A549 (cell line): ENCODE measurements around the gene ORM1.

ENCODE experiments used
- CTCF ChIP-seq: fragments of >200 bp; sonication (Bioruptor Twin); formaldehyde crosslinking; IDR thresholded peaks from 3 replicates; pipeline ENCODE4 v1.5.1; 2016
- EHMT2 ChIP-seq: fragments of 200-600 bp; sonication (generic); IDR thresholded peaks from 2 replicates; pipeline ENCODE4 v1.6.1; 2016; ENCODE audit warnings: antibody characterized with exemption, low read depth, mild to moderate bottlenecking, moderate library complexity
- EP300 ChIP-seq, 2 experiments: fragments of >200 bp; sonication (Bioruptor Twin); formaldehyde crosslinking; IDR thresholded peaks; 2 replicates in 1 of 2; 3 replicates in 1 of 2; pipeline ENCODE4 v1.6.1; 2016 to 2017
- MAX ChIP-seq: IDR thresholded peaks from 2 replicates; pipeline ENCODE4 v1.6.1; 2012
- MAZ ChIP-seq: fragments of 150-350 bp; IDR thresholded peaks from 2 replicates; pipeline ENCODE4 v1.6.1; 2014; ENCODE audit warnings: antibody characterized with exemption, low read depth, low read length, borderline replicate concordance
- MYC ChIP-seq: IDR thresholded peaks from 2 replicates; pipeline ENCODE4 v1.6.1; 2012; ENCODE audit warnings: mild to moderate bottlenecking, inconsistent platforms, low read length, improper control_type of control experiment, borderline replicate concordance
- POLR2A ChIP-seq: IDR thresholded peaks from 2 replicates; pipeline ENCODE4 v1.6.1; 2012; ENCODE audit warnings: mild to moderate bottlenecking, low read length
- RAD21 ChIP-seq, 2 experiments: fragments of >200 bp in 1 of 2; sonication (Bioruptor Twin) in 1 of 2; formaldehyde crosslinking in 1 of 2; IDR thresholded peaks in 1 of 2; conservative IDR thresholded peaks in 1 of 2; 2 replicates in 1 of 2; 3 replicates in 1 of 2; pipeline ENCODE4 v1.6.1; 2012 to 2018; ENCODE audit warnings: inconsistent platforms in 1 of 2
- TP53 ChIP-seq: fragments of 250-450 bp; sonication (Bioruptor Pico); IDR thresholded peaks from 2 replicates; pipeline ENCODE4 v1.5.0; 2021; ENCODE audit warnings: mild to moderate bottlenecking, moderate library complexity
- ZFP36 ChIP-seq: fragments of 450-650 bp; IDR thresholded peaks from 2 replicates; pipeline ENCODE4 v1.6.1; 2014; ENCODE audit warnings: borderline replicate concordance; ENCODE audit not compliant: partially characterized antibody
- TF ChIP-seq, protein P1 (sequence below): fragments of 250-450 bp; sonication (Bioruptor Pico); IDR thresholded peaks from 2 replicates; pipeline ENCODE4 v1.5.0; 2021; ENCODE audit warnings: mild to moderate bottlenecking, moderate library complexity, borderline replicate concordance
- TF ChIP-seq, protein P2 (sequence below): fragments of 450-650 bp; IDR thresholded peaks from 2 replicates; pipeline ENCODE4 v1.6.1; 2014; ENCODE audit warnings: antibody characterized with exemption

DNA sequence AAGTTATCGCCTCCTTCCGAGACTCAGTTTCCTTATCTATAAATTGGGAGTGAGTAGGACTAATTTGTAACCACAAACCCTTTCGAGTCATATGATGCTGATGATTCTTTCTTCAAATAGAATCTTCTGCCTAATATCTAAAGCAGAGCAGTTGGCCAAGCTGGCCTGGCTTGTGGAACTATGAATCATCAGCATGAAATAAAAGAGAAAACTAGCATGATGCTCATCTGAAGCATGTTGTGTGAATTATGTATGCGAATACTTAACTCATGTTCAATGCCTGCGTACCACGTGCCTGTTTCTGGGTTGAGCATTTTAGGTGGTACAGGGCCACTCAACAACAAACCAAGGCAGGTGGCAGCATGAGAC lies 15.0 kb upstream of the ORM1 start:
- TF ChIP-seq CTCF = no peak
- TF ChIP-seq TP53 = no peak
- TF ChIP-seq, protein P1, sequence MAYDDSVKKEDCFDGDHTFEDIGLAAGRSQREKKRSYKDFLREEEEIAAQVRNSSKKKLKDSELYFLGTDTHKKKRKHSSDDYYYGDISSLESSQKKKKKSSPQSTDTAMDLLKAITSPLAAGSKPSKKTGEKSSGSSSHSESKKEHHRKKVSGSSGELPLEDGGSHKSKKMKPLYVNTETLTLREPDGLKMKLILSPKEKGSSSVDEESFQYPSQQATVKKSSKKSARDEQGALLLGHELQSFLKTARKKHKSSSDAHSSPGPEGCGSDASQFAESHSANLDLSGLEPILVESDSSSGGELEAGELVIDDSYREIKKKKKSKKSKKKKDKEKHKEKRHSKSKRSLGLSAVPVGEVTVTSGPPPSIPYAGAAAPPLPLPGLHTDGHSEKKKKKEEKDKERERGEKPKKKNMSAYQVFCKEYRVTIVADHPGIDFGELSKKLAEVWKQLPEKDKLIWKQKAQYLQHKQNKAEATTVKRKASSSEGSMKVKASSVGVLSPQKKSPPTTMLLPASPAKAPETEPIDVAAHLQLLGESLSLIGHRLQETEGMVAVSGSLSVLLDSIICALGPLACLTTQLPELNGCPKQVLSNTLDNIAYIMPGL (CRISPR knock-in tag) = no peak
- no peak for TF ChIP-seq ZFP36
- TF ChIP-seq, protein P2, sequence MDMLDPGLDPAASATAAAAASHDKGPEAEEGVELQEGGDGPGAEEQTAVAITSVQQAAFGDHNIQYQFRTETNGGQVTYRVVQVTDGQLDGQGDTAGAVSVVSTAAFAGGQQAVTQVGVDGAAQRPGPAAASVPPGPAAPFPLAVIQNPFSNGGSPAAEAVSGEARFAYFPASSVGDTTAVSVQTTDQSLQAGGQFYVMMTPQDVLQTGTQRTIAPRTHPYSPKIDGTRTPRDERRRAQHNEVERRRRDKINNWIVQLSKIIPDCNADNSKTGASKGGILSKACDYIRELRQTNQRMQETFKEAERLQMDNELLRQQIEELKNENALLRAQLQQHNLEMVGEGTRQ = no peak
- no peak for TF ChIP-seq POLR2A
- TF ChIP-seq RAD21 (conservative IDR thresholded peaks at IDR 0.05 in 1 of 2, IDR thresholded peaks at IDR 0.05 in 1 of 2) = no peak
- no peak for TF ChIP-seq MAX
- TF ChIP-seq MYC = no peak
- TF ChIP-seq MAZ = no peak
- TF ChIP-seq EP300 (IDR thresholded peaks at IDR 0.05) = no peak
- TF ChIP-seq EHMT2 = no peak
